Neuron (in vitro differentiated cells): ENCODE data around the gene HLA-DOA.

Source experiments
- H2AFZ ChIP-seq: one replicate; pipeline ENCODE4 v1.6.1; 2013; ENCODE audit warnings: low read depth, mild to moderate bottlenecking, inconsistent platforms, low read length, moderate library complexity
- H3K27me3 ChIP-seq: one replicate; pipeline ENCODE4 v1.6.1; 2013; ENCODE audit warnings: low read length; ENCODE audit not compliant: insufficient read depth
- H3K36me3 ChIP-seq: one replicate; pipeline ENCODE4 v1.6.1; 2013; ENCODE audit warnings: low read length; ENCODE audit not compliant: insufficient read depth
- H3K4me1 ChIP-seq: one replicate; pipeline ENCODE4 v1.6.1; 2013; ENCODE audit warnings: low read length; ENCODE audit not compliant: insufficient read depth
- H3K4me3 ChIP-seq: 2 replicates; pipeline ENCODE4 v1.5.1; 2013; ENCODE audit warnings: mild to moderate bottlenecking, low read length, moderate library complexity
- H3K9me3 ChIP-seq: one replicate; pipeline ENCODE4 v1.6.1; 2013; ENCODE audit warnings: low read length

HLA-DOA gene

DNA sequence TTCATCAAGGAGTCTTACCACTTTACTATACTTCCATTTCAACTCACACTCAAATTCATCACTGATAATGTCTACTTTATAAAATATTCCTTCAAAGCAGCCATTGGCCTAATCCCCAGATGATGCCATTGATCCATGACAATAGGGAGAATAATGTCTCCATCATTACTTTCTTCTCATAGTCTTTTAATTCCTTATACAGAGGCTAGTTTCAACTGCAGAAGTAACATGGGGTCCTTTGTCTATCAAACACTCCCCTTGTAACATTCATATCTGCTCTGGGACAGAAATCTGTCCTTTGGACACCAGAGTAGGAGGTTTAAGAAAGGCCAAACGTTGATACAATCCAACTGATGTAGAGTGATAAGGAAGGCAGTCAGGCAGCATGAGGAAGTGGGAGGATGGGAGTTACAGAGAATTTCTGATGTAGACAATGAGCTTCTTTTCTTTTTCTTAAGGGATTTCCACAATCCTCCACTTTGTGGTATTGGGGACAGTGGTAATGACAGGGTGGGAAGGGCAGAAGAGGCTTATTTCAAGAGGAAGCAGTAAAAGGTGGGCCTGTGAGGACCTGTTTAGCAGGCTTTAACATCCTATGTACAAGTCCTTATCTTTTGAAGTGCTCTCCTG, 18.9 kb upstream of the HLA-DOA start:
- Histone ChIP-seq H3K9me3 (no peaks in the 10 kb centered on the region), H3K4me3 (no peak overlapping the region), H3K4me1 (no peaks in the 10 kb centered on the region), H3K36me3 (no peaks in the 10 kb centered on the region), H3K27me3 (peaks cover 10% of the 10 kb centered on the region), H2AFZ (no peak overlapping the region)

DNA sequence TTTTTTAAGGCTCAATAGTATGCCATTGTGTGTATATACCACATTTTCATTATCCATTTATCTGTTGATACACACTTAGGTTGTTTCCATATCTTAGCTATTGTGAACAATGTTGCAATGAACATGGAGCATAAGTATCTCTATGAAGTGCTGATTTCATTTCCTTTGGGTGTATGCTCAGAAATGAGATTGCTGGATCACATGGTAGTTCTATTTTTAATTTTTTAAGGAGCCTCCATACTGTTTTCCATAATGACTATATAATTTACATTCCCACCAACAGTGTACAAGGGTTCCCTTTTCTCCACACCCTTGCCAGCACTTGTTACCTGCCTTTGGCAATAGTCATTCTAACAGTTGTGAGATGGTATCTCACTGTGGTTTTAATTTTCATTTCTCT, 15.1 kb upstream of the HLA-DOA start:
- Histone ChIP-seq H3K9me3 (no peaks in the 10 kb centered on the region), H3K36me3 (no peaks in the 10 kb centered on the region), H3K27me3 (peaks cover 20% of the 10 kb centered on the region), H2AFZ (no peak overlapping the region), H3K4me1 (no peaks in the 10 kb centered on the region), H3K4me3 (no peak overlapping the region)

DNA sequence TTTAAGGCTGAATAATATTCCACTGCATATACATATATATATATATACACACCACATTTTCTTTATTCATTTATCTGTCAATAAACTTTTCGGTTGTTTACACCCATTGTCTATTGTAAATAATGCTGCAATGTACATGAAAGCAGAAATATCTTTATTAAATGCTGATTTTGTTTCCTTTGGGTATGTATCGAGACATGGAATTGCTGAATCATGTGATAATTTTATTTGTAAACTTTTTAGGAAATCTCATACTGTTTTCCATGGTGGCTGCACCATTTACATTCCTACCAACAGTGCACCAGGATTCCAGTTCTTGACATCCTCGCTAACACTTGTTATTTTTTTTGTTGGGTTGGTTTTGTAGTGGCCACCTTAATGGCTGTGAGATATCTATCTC, 14.1 kb upstream of the HLA-DOA start:
- peaks cover 22% of the 10 kb centered on the region for H3K27me3 ChIP-seq
- H3K4me3 ChIP-seq = no peak overlapping the region
- no peaks in the 10 kb centered on the region for H3K9me3 ChIP-seq
- H3K4me1 ChIP-seq = no peaks in the 10 kb centered on the region
- H3K36me3 ChIP-seq = no peaks in the 10 kb centered on the region
- H2AFZ ChIP-seq = no peak overlapping the region

GRCh38 chr6:33021917-33022316, 12.5 kb upstream of the HLA-DOA start:
- no peak overlapping the region for H3K4me3 ChIP-seq

GRCh38 chr6:33019372-33019771, 10.0 kb upstream of the HLA-DOA start:
- no peak overlapping the region for H3K4me3 ChIP-seq
- no peaks in the 10 kb centered on the region for H3K4me1 ChIP-seq
- H3K27me3 ChIP-seq = peaks cover 39% of the 10 kb centered on the region
- no peaks in the 10 kb centered on the region for H3K36me3 ChIP-seq
- no peak overlapping the region for H2AFZ ChIP-seq
- H3K9me3 ChIP-seq = no peaks in the 10 kb centered on the region

More at GRCh38 chr6:33021917-33022316, 12.5 kb upstream of the HLA-DOA start:
- H3K4me1 ChIP-seq = no peaks in the 10 kb centered on the region
- no peaks in the 10 kb centered on the region for H3K9me3 ChIP-seq
- peaks cover 35% of the 10 kb centered on the region for H3K27me3 ChIP-seq
- H2AFZ ChIP-seq = no peak overlapping the region
- H3K36me3 ChIP-seq = no peaks in the 10 kb centered on the region

- H3K4me1 ChIP-seq = no peaks in the 10 kb centered on the region
- peaks cover 39% of the 10 kb centered on the region for H3K27me3 ChIP-seq
- no peaks in the 10 kb centered on the region for H3K36me3 ChIP-seq
- H2AFZ ChIP-seq = no peak overlapping the region
- H3K4me3 ChIP-seq = no peak overlapping the region
- H3K9me3 ChIP-seq = no peaks in the 10 kb centered on the region
Observed at GRCh38 chr6:33018904-33019303, 9.5 kb upstream of the HLA-DOA start.

- H3K36me3 ChIP-seq = no peaks in the 10 kb centered on the region
- H3K4me1 ChIP-seq = no peaks in the 10 kb centered on the region
- no peak overlapping the region for H2AFZ ChIP-seq
- H3K27me3 ChIP-seq = peaks cover 39% of the 10 kb centered on the region
- H3K4me3 ChIP-seq = no peak overlapping the region
- H3K9me3 ChIP-seq = no peaks in the 10 kb centered on the region
Observed at GRCh38 chr6:33018418-33018817, 9.0 kb upstream of the HLA-DOA start.

- peaks cover 39% of the 10 kb centered on the region for H3K27me3 ChIP-seq
- no peak overlapping the region for H2AFZ ChIP-seq
- no peaks in the 10 kb centered on the region for H3K4me1 ChIP-seq
- no peaks in the 10 kb centered on the region for H3K9me3 ChIP-seq
- H3K36me3 ChIP-seq = no peaks in the 10 kb centered on the region
- no peak overlapping the region for H3K4me3 ChIP-seq
Observed at GRCh38 chr6:33017694-33018353, 8.4 kb upstream of the HLA-DOA start.

DNA sequence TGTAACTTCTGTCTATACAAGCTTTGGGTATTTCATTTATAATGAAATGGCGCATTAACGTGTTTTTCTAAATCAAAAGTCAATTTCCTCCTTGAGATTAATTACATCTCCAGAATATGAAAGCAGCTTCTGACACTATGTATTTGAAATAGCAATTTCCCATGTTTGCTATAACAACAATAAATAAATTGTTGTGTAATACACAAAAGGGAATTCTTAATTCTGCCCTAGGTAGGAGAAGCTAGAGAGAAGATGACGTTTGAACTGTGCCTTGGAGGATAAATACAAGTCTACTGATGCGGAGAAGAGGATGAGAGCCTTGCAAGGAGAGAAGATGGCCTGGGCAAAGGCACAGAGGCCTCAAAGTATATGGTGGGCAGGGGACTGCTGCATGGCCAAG, 7.6 kb upstream of the HLA-DOA start:
- H3K9me3 ChIP-seq = no peaks in the 10 kb centered on the region
- no peaks in the 10 kb centered on the region for H3K36me3 ChIP-seq
- no peak overlapping the region for H3K4me3 ChIP-seq
- H2AFZ ChIP-seq = no peak overlapping the region
- no peaks in the 10 kb centered on the region for H3K4me1 ChIP-seq
- H3K27me3 ChIP-seq = peaks cover 40% of the 10 kb centered on the region

- H3K27me3 ChIP-seq = peaks cover 47% of the 10 kb centered on the region
- no peaks in the 10 kb centered on the region for H3K9me3 ChIP-seq
- H3K36me3 ChIP-seq = no peaks in the 10 kb centered on the region
- H2AFZ ChIP-seq = no peak overlapping the region
- H3K4me3 ChIP-seq = no peak overlapping the region
- H3K4me1 ChIP-seq = no peaks in the 10 kb centered on the region
Observed at GRCh38 chr6:33015798-33016197, 6.4 kb upstream of the HLA-DOA start.

GRCh38 chr6:33014841-33015634, 5.6 kb upstream of the HLA-DOA start:
- no peaks in the 10 kb centered on the region for H3K4me1 ChIP-seq
- no peaks in the 10 kb centered on the region for H3K9me3 ChIP-seq
- no peak overlapping the region for H2AFZ ChIP-seq
- no peak overlapping the region for H3K4me3 ChIP-seq
- H3K27me3 ChIP-seq = peaks cover 45% of the 10 kb centered on the region
- no peaks in the 10 kb centered on the region for H3K36me3 ChIP-seq

DNA sequence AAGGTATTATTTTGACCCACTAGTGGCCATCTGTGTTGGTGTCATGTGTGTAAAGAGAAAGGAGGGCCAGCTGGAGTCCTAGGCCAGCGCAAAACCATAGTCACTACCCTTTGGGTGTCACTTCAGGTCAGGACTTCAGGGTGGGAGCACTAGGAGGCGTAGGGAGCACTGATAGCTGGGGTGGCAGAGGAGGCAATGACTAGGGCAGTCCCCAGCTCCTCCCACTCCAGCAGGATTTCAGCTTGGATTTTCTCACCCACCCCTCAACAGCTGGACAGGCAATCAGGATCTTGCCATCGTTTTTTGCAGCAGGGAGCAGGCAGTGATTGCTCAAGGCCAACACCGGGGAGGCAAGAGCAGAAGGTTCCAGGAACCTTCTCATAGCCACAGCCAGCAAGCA, 4.2 kb upstream of the HLA-DOA start:
- H3K4me1 ChIP-seq = no peaks in the 10 kb centered on the region
- no peak overlapping the region for H2AFZ ChIP-seq
- no peak overlapping the region for H3K4me3 ChIP-seq
- H3K9me3 ChIP-seq = no peaks in the 10 kb centered on the region
- H3K36me3 ChIP-seq = no peaks in the 10 kb centered on the region
- peaks cover 33% of the 10 kb centered on the region for H3K27me3 ChIP-seq

DNA sequence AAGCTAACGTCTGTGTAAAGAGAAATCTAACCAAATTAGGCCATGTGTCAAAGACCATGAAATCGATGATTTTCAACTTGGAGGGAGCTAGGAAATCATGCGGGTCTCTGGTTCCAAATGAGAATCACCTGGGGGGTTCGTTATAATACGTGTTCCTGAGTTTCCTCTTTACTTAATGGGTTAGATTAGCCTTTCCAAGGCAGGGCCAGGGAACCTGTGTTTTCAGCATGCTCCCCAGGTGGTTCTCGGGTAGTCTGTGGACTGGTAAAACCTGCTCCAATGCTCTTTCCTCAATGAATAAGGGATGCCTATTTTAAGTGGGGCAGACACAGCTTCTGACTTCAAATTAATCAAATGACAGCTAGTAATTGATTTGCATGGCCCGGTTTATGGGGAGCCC, 965 bp upstream of the HLA-DOA start:
- H3K27me3 ChIP-seq = peaks cover 12% of the 10 kb centered on the region
- H3K36me3 ChIP-seq = no peaks in the 10 kb centered on the region
- no peaks in the 10 kb centered on the region for H3K9me3 ChIP-seq
- H2AFZ ChIP-seq = no peak overlapping the region
- H3K4me1 ChIP-seq = no peaks in the 10 kb centered on the region
- H3K4me3 ChIP-seq = no peak overlapping the region
